ENCODE data around the gene CDH4. TPM values are rescaled to one million over a fixed set of nuclear protein-coding genes. Genes with fewer than 3 reads are reported as not detected.

The CDH4 gene
- total and polyA plus RNA-seq, 2 of the 13 experiments (the other 11 are each of a cell fraction or from before 2014, with no cell fraction given) = not detected

GRCh38 chr20:61965606-61966491 is 713.8 kb downstream of the CDH4 start (continued):
- TF ChIP-seq RERE (CRISPR knock-in tag; IDR thresholded peaks at IDR 0.05; ENCODE audit: low read depth) = no peak
- TF ChIP-seq, protein P1, sequence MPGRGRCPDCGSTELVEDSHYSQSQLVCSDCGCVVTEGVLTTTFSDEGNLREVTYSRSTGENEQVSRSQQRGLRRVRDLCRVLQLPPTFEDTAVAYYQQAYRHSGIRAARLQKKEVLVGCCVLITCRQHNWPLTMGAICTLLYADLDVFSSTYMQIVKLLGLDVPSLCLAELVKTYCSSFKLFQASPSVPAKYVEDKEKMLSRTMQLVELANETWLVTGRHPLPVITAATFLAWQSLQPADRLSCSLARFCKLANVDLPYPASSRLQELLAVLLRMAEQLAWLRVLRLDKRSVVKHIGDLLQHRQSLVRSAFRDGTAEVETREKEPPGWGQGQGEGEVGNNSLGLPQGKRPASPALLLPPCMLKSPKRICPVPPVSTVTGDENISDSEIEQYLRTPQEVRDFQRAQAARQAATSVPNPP (CRISPR knock-in tag; IDR thresholded peaks at IDR 0.05) = no peak
- TF ChIP-seq ZNF547 (CRISPR knock-in tag; IDR thresholded peaks at IDR 0.05) = no peak; the same call in 1 of the 2 replicates
- no peak for TF ChIP-seq ZNF737 (CRISPR knock-in tag; IDR thresholded peaks at IDR 0.05; ENCODE audit: borderline replicate concordance)
- no peak for TF ChIP-seq MED8 (CRISPR knock-in tag; IDR thresholded peaks at IDR 0.05; ENCODE audit: insufficient replicate concordance)
- TF ChIP-seq POLR2A (IDR thresholded peaks at IDR 0.05; ENCODE audit: insufficient read depth in 1 of 2, low read depth in 2 of 2, low read length in 2 of 2) = no peak
- no peak for TF ChIP-seq ZBTB46 (CRISPR knock-in tag; IDR thresholded peaks at IDR 0.05; ENCODE audit: borderline replicate concordance)
- no peak for TF ChIP-seq XBP1 (CRISPR knock-in tag; IDR thresholded peaks at IDR 0.05)
- no peak for TF ChIP-seq KMT2B (CRISPR knock-in tag; IDR thresholded peaks at IDR 0.05)
- no peak for TF ChIP-seq ONECUT2 (CRISPR knock-in tag; IDR thresholded peaks at IDR 0.05)
- TF ChIP-seq IRF2 (CRISPR knock-in tag; IDR thresholded peaks at IDR 0.05) = no peak
- TF ChIP-seq CBX2 (IDR thresholded peaks at IDR 0.05; ENCODE audit: low read depth, low read length) = no peak
- no peak for TF ChIP-seq CBX2 (CRISPR knock-in tag; IDR thresholded peaks at IDR 0.05; ENCODE audit: low read depth)
- no peak for TF ChIP-seq KLF9 (CRISPR knock-in tag; IDR thresholded peaks at IDR 0.05; ENCODE audit: low read depth)
- TF ChIP-seq TARDBP (CRISPR knock-in tag; IDR thresholded peaks at IDR 0.05) = no peak
- TF ChIP-seq KDM3A (CRISPR knock-in tag; IDR thresholded peaks at IDR 0.05; ENCODE audit: low read depth) = no peak; the same call in 1 of the 2 replicates
- no peak for TF ChIP-seq ZNF496 (CRISPR knock-in tag; IDR thresholded peaks at IDR 0.05; ENCODE audit: insufficient replicate concordance)
- TF ChIP-seq THYN1 (CRISPR knock-in tag; IDR thresholded peaks at IDR 0.05; ENCODE audit: borderline replicate concordance, low read depth) = no peak
- no peak for TF ChIP-seq ZNF552 (CRISPR knock-in tag; IDR thresholded peaks at IDR 0.05; ENCODE audit: borderline replicate concordance)

Data from HepG2 (cell line).